Kidney epithelial cell (primary cell): ENCODE data around the gene WDR70. TPM values are rescaled to one million over a fixed set of nuclear protein-coding genes. Genes with fewer than 3 reads are reported as not detected.
A peak's percentile ranks its signal among the peaks of the same experiment; 100 is the strongest.
"Not testable (repeated sequence)": the region's sequence is repeated elsewhere in the genome, so short reads cannot be mapped to it uniquely, and the experiment has no call there.

Experiments
- DNase-seq: peaks from one replicate; pipeline ENCODE4 v3.0.0-alpha.2; 2010; ENCODE audit warnings: low read depth
- H3K27me3 ChIP-seq: 2 replicates; pipeline ENCODE4 v1.6.0; 2011; ENCODE audit warnings: low read length; ENCODE audit not compliant: control insufficient read depth, insufficient read depth
- H3K36me3 ChIP-seq: 2 replicates; pipeline ENCODE4 v1.5.1; 2011; ENCODE audit warnings: low read length; ENCODE audit not compliant: control insufficient read depth, insufficient read depth
- H3K4me3 ChIP-seq: 2 replicates; pipeline ENCODE4 v1.5.1; 2011; ENCODE audit warnings: low read depth, mild to moderate bottlenecking, control low read depth, low read length
- total RNA-seq: library from RNA; depleted of rRNA; stranded (reverse); fragments of >200 nt; gene quantifications from 2 replicates; pipeline ENCODE4 v1.2.3, GENCODE V29; 2015
- TF ChIP-seq, protein P1 (sequence below): IDR thresholded peaks from 2 replicates; pipeline ENCODE4 v1.5.1; 2011; ENCODE audit warnings: mild to moderate bottlenecking, moderate library complexity, low read length, control low read depth, inconsistent platforms; ENCODE audit not compliant: insufficient read depth, poor library complexity, severe bottlenecking

The WDR70 gene
- total RNA-seq, 1 donor from 2014 or later, result 19.6 TPM

DNA sequence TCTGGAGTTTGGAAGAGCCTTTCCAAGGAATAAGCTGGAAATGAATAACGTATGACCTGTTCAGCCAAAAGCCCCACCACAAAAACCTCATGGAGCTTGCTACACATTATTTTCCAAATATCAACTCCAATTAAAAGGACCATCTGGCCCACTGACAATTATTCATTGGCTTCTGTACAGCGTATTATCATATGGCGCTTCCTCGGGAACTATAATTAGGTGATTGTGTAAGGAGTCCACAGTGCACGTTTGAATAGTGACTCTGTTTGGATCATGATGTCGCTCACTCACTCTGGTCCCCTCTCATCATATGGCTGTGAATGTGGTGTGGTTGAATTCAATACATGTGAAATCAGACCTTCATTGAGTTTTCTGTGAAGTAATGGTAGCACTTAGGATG lies 408.6 kb downstream of the WDR70 start:
- DNase-seq, result no peak
- H3K36me3 ChIP-seq, result no peaks in the 10 kb centered on the region
- TF ChIP-seq, protein P1, sequence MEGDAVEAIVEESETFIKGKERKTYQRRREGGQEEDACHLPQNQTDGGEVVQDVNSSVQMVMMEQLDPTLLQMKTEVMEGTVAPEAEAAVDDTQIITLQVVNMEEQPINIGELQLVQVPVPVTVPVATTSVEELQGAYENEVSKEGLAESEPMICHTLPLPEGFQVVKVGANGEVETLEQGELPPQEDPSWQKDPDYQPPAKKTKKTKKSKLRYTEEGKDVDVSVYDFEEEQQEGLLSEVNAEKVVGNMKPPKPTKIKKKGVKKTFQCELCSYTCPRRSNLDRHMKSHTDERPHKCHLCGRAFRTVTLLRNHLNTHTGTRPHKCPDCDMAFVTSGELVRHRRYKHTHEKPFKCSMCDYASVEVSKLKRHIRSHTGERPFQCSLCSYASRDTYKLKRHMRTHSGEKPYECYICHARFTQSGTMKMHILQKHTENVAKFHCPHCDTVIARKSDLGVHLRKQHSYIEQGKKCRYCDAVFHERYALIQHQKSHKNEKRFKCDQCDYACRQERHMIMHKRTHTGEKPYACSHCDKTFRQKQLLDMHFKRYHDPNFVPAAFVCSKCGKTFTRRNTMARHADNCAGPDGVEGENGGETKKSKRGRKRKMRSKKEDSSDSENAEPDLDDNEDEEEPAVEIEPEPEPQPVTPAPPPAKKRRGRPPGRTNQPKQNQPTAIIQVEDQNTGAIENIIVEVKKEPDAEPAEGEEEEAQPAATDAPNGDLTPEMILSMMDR, result no peak
- H3K4me3 ChIP-seq, result no peak overlapping the region
- no peaks in the 10 kb centered on the region for H3K27me3 ChIP-seq

DNA sequence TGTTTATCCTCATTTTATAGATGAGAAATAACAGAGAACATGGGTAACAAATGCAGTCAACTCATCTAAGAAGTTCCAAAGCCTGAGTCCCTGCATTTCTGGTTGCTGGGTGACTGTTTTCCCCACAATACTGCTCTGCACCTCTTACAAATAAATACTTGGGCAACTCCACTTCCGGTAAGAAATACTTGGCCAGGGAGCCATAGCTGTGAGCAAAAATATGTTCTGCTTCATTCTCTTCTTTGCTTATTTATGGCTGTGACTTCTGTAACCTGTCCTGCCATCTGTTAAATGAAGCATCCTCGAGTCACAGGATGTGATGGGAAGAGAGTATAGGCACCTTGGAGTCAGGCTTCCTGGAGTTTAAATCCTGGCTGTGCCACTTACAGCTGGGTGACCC lies 410.9 kb downstream of the WDR70 start:
- TF ChIP-seq, protein P1, result no peak
- no peak overlapping the region for H3K4me3 ChIP-seq
- DNase-seq, result no peak

DNA sequence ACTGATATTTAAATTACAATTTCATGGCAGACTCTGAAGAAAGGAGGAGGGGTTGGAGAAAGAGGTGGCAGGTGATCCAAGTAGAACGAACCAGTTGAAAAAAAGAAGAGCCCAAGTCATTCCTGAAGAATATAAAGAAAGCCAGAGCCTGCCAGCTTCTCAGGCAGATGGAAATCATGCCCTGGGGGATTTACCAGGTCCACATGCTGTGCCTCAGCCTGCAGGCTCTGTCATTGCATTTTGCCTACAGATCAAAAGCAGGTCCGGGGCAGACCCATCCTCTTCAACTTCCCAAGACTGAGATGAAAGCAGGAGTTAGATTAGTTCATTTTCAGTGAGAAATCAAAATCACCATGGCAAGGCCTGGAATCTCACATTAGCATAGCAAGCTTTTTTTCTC lies 412.2 kb downstream of the WDR70 start:
- TF ChIP-seq, protein P1, result no peak
- DNase-seq, result no peak
- Histone ChIP-seq H3K4me3 (no peak overlapping the region), H3K27me3 (no peaks in the 10 kb centered on the region), H3K36me3 (no peaks in the 10 kb centered on the region)

More for the DNA sequence above, 410.9 kb downstream of the WDR70 start:
- Histone ChIP-seq H3K27me3 (no peaks in the 10 kb centered on the region), H3K36me3 (no peaks in the 10 kb centered on the region)

DNA sequence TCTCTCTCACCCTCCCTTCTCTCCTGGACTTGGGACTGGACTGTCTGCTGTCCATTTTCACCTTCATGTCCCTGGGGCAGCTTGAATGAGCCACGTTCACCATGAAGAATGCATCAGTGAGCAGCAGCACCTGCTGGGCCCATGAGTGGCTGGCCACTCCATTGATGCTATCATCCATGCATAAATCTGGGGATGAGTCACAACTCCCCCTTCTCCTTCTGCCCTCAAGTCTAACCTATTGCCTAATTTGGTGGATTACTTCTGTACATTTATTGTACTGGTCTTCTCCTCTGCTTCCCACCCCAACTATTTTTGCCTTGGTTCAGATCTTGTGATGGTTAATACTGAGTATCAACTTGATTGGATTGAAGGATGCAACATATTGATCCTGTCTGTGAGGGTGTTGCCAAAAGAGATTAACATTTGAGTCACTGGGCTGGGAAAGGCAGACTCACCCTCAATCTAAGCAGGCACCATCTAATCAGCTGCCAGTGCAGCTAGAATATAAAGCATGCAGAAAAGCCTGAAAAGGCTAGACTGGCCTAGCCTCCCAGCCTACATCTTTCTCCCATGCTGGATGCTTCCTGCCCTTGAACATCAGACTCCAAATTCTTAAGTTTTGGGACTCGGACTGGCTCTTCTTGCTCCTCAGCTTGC lies 414.0 kb downstream of the WDR70 start:
- Histone ChIP-seq H3K36me3 (no peaks in the 10 kb centered on the region), H3K4me3 (no peak overlapping the region), H3K27me3 (no peaks in the 10 kb centered on the region)
- peak; percentile 81 for DNase-seq
- TF ChIP-seq, protein P1, result no peak

DNA sequence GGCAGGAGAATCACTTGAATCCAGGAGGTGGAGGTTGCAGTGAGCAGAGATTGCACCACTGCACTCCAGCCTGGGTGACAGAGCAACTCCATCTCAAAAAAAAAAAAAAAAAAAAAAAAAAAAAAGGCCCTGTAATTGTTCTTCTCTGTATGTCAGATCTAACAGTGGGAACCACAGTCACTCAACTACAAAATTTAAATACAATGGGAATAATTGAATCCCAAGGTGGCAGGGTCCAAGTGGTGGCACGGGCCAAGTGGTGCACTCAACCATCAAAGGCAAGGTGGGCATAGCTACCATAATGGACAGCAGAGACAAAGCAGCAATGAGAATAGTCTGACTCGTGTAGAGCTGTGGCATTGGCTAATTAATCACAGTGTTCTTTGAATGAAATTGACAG lies 416.2 kb downstream of the WDR70 start:
- DNase-seq, H3K36me3 ChIP-seq, H3K27me3 ChIP-seq, H3K4me3 ChIP-seq: not testable (repeated sequence)

DNA sequence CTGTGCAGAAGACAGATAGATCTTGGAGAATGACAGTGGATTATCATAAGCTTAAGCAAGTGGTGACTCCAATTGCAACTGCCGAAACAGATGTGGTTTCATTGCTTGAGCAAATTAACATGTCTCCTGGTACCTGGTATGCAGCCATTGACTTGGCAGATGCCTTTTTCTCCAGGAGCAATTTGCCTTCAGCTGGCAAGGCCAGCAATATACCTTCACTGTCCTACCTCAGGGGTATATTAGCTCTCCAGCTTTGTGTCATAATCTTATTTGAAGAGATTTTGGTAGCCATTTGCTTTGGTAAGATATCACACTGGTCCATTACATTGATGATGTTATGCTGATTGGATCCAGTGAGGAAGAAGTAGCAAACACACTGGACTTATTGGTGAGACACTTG lies 417.3 kb downstream of the WDR70 start:
- not testable (repeated sequence) for DNase-seq, H3K4me3 ChIP-seq, H3K36me3 ChIP-seq, H3K27me3 ChIP-seq

DNA sequence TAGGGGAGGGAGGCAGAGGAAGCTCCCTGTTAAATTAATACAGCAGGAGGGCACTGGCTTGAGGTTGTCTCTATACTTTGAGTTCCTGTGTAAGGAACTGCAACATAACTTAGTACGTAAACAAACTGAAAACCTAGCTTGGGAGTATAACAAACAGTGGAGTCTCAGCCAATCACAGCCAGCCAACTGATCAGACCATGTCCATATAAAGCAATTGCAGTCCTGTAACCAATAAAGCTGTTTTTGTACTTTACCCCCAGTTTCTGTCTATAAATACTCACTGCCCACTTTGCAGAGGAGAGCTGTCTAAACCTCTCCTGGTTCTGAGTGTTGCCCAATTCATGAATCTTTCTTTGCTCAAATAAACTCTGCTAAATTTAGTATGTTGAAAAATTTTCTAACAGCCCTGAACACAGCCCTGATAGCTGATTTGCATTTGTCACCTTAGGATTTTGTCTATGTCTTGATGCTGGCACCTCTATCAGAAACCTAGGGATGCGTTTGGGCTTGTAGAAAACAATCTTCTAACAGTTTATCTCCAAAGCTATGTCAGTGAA lies 420.8 kb downstream of the WDR70 start:
- H3K36me3 ChIP-seq, result no peaks in the 10 kb centered on the region
- no peak overlapping the region for H3K4me3 ChIP-seq
- H3K27me3 ChIP-seq, result no peaks in the 10 kb centered on the region
- TF ChIP-seq, protein P1, result no peak
- no peak for DNase-seq
